Measurements from ENCODE around the gene IGSF6. TPM values are rescaled to one million over a fixed set of nuclear protein-coding genes. Genes with fewer than 3 reads are reported as not detected.

Gene IGSF6
- total RNA-seq (2022; extraction: Qiagen RNA extraction) = not detected in 5 replicates

GRCh38 chr16:21652453-21652852, at the start of gene IGSF6:
TSS of gene IGSF6 (minus strand) at chr16:21652608. CDS start at chr16:21652598, 10 bp downstream.

GRCh38 chr16:21663889-21664647, 11.7 kb upstream of the IGSF6 start, which contains the start of gene OTOA:
TSS of gene OTOA (plus strand) at chr16:21663968. CDS start at chr16:21678515, 14,547 bp downstream.

GRCh38 chr16:21599122-21600030, 53.0 kb downstream of the IGSF6 start, which contains the start of gene METTL9:
TSS of gene METTL9 (plus strand) at chr16:21599577. CDS start at chr16:21599734, 157 bp downstream.

Other genes starting within 250 kb of the IGSF6 start
- gene METTL9, start 53.0 kb downstream of the IGSF6 start, total RNA-seq (2022; extraction: Qiagen RNA extraction) = 95.5 to 106 TPM (median 102 TPM) in 5 replicates
- gene OTOA, start 11.4 kb upstream of the IGSF6 start, total RNA-seq (2022; extraction: Qiagen RNA extraction) = 0.04 to 0.09 TPM (median 0.06 TPM) in 5 replicates
- gene NPIPB4, start 205.1 kb upstream of the IGSF6 start, total RNA-seq (2022; extraction: Qiagen RNA extraction) = 14.9 to 27.4 TPM (median 21.2 TPM) in 5 replicates

All from A549 treated with dexamethasone at 1 μM for 4 hours (cell line).